HG02588 (cell line): ENCODE measurements around the gene PAAF1.
"Not testable (repeated sequence)": the region's sequence is repeated elsewhere in the genome, so short reads cannot be mapped to it uniquely, and the experiment has no call there.

Source experiments
- ATAC-seq: cut with Tn5 transposase; IDR thresholded peaks from one replicate; pipeline ENCODE4 v1.9.1; 2021; ENCODE audit warnings: mild to moderate bottlenecking, moderate library complexity; ENCODE audit not compliant: unreplicated experiment

The PAAF1 gene

GRCh38 chr11:73880449-73880848 is 3.6 kb downstream of the PAAF1 start:
- ATAC-seq = not testable (repeated sequence)

- no peak for ATAC-seq
Observed at GRCh38 chr11:73883856-73884255, 7.1 kb downstream of the PAAF1 start.

GRCh38 chr11:73888244-73888643 is 11.4 kb downstream of the PAAF1 start:
- ATAC-seq = no peak

GRCh38 chr11:73889019-73889418 is 12.2 kb downstream of the PAAF1 start:
- ATAC-seq = no peak

- no peak for ATAC-seq
Observed at GRCh38 chr11:73889536-73889935, 12.7 kb downstream of the PAAF1 start.

- no peak for ATAC-seq
Observed at GRCh38 chr11:73893041-73893440, 16.2 kb downstream of the PAAF1 start.

GRCh38 chr11:73894725-73895335 is 18.0 kb downstream of the PAAF1 start:
- no peak for ATAC-seq

- no peak for ATAC-seq
Observed at GRCh38 chr11:73902303-73902702, 25.5 kb downstream of the PAAF1 start.

- no peak for ATAC-seq
Observed at GRCh38 chr11:73907191-73907590, 30.4 kb downstream of the PAAF1 start.

- no peak for ATAC-seq
Observed at GRCh38 chr11:73912026-73912425, 35.2 kb downstream of the PAAF1 start.

- no peak for ATAC-seq
Observed at GRCh38 chr11:73913472-73913871, 36.7 kb downstream of the PAAF1 start.

GRCh38 chr11:73914284-73914683 is 37.5 kb downstream of the PAAF1 start:
- ATAC-seq = no peak

GRCh38 chr11:73916435-73916834 is 39.6 kb downstream of the PAAF1 start:
- ATAC-seq = no peak

- no peak for ATAC-seq
Observed at GRCh38 chr11:73921180-73921579, 44.4 kb downstream of the PAAF1 start.

GRCh38 chr11:73929388-73929787 is 52.6 kb downstream of the PAAF1 start:
- no peak for ATAC-seq

GRCh38 chr11:73931039-73931645 is 54.3 kb downstream of the PAAF1 start:
- no peak for ATAC-seq

- ATAC-seq = no peak
Observed at GRCh38 chr11:73931951-73932350, 55.2 kb downstream of the PAAF1 start.

- ATAC-seq = no peak
Observed at GRCh38 chr11:73932781-73933180, 56.0 kb downstream of the PAAF1 start.

GRCh38 chr11:73936047-73936446 is 59.2 kb downstream of the PAAF1 start:
- ATAC-seq = not testable (repeated sequence)

- ATAC-seq = no peak
Observed at GRCh38 chr11:73939096-73939495, 62.3 kb downstream of the PAAF1 start.

GRCh38 chr11:73940801-73941570 is 64.2 kb downstream of the PAAF1 start:
- ATAC-seq = no peak

GRCh38 chr11:73942010-73942409 is 65.2 kb downstream of the PAAF1 start:
- ATAC-seq = no peak
